GM12874 (cell line): ENCODE measurements around the gene CRACR2B.

Experiments used
- TF ChIP-seq, protein P1 (sequence below): IDR thresholded peaks from 2 replicates; pipeline ENCODE4 v1.5.1; 2011; ENCODE audit warnings: low read depth, mild to moderate bottlenecking, control low read depth, low read length, moderate library complexity; ENCODE audit not compliant: insufficient read depth

CRACR2B gene

GRCh38 chr11:860234-861104 lies 32.8 kb downstream of the CRACR2B start:
- TF ChIP-seq, protein P1, sequence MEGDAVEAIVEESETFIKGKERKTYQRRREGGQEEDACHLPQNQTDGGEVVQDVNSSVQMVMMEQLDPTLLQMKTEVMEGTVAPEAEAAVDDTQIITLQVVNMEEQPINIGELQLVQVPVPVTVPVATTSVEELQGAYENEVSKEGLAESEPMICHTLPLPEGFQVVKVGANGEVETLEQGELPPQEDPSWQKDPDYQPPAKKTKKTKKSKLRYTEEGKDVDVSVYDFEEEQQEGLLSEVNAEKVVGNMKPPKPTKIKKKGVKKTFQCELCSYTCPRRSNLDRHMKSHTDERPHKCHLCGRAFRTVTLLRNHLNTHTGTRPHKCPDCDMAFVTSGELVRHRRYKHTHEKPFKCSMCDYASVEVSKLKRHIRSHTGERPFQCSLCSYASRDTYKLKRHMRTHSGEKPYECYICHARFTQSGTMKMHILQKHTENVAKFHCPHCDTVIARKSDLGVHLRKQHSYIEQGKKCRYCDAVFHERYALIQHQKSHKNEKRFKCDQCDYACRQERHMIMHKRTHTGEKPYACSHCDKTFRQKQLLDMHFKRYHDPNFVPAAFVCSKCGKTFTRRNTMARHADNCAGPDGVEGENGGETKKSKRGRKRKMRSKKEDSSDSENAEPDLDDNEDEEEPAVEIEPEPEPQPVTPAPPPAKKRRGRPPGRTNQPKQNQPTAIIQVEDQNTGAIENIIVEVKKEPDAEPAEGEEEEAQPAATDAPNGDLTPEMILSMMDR, result no peak

- TF ChIP-seq, protein P1, result no peak
Measured at GRCh38 chr11:861105-861479, 33.4 kb downstream of the CRACR2B start.

DNA sequence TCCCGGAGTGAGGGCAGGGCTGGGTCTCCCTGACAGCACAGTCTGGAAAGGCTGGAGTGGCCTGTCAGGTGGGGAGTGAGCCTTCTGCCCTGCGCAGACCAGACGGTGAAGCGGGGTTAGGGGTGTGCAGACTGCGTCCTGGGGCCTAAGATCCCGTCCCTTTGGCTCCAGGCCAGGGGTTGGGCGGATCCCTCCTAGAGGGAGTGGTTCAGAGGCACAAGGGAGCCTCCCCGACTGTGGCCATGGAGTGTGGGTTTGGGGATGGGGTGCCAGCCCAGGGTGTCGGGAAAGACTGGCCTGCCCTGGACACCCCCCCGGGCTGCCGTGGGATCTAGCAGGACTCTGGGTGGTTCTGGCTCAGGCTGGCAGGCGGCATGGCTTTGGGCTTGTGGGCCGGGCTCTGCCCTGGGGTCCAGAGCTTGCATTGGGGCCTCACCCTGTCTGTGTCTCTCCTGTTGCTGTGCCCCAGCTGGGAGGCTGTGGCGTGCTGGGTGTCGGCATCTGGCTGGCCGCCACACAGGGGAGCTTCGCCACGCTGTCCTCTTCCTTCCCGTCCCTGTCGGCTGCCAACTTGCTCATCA lies 34.5 kb downstream of the CRACR2B start:
- TF ChIP-seq, protein P1, result no peak

DNA sequence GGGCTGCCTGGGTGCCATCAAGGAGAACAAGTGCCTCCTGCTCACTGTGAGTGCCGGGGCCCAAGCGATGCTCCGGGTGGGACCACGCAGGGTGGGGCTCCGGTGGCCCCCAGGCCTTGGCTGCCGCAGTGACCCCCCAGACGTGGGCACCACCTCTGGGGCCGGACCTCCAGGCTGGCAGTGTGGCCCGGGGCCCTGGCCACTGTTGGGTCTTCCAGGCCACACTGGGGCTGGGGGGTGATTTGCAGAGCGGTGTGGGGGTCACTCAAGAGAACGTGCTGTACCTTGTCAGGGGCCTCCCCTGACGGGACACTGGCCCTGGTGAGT lies 34.9 kb downstream of the CRACR2B start:
- TF ChIP-seq, protein P1, result no peak

DNA sequence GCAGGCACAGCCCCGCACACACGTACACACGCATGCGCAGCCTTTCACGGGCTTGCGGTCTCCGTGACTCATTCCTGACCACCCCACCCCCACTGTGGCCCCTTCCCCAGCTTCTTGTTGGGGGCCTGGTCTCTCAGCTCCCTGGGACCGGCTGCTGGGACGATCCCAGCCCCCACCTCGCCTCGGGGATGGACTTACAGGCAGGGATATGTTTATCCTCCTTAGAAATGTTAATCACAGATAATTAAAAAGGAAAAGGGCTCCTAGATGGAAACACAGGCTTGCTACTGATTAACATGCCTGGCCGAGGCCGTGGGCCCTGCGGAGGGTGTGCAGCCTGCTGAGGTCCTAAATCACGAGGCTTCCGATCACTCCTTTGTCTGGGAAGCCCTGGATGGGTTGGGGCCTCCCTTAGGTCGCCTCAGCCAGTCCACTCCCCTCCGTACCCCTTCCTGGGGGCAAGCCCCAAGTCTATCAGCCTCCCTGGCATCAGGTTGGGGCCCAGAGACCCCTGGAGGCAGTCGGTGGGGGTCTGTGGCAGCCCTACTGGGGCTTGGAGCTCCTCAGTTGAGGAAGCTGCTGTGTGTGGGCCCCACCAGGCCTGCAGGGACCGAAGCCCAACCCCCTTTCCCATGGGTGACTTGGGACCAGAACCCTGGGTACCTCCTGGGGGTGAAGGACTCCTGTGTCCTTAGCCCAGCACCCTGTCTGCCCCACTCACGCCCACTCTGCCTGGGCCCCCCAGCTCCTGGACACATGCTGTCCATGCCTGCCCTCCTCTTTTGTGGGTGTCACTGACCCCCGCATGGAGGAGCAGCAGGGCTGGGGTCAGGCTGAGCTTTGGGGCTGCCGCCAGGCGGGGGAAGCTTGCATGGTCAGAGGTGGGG lies 35.5 kb downstream of the CRACR2B start:
- TF ChIP-seq, protein P1, result no peak

DNA sequence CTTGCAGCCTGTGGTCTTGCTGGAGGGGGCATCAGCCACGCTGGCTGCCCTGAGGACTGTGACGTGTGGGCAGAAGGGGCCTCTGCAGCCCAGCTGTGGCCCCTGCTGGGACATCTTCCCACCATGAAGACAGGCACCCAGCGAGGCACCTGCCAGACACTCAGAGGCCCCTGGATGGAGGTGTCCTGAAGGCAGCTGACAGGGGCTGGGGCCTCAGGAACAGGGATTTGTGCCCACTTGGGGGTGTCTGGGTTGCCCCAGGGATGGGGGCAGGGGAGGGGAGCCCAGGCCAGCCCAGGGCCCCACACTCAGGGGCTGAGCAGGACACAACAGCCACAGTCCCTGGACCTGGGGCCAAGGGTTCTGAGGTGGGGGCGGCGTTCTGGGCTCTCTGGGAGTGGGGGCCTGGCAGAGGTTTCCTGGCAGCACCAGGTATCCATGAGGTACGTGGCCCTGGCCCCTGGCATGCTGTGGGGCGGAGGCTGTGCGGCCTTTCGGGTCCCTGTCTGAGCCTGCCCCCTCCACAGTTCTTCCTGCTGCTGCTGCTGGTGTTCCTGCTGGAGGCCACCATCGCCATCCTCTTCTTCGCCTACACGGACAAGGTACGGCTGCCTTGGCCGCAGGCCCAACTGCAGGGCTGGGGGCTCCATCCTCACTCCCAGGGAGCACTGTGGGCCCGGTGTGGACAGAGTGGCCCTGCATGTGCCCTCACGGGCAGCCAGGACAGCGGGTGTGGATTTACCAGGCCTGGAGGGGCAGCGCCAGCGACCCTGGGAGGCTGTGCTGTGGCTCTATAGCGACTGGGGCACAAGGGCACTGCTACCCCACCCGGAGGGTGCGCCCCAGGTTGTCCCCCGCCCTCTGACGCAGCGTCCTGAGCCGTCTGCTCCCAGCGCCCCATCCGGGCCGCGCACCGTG lies 36.5 kb downstream of the CRACR2B start:
- TF ChIP-seq, protein P1, result no peak
